Adipocyte (in vitro differentiated cells): ENCODE measurements around the gene SDHD.

Experiments used
- DNase-seq: peaks from one replicate; pipeline ENCODE4 v3.0.0-alpha.2; 2015; ENCODE audit warnings: low read depth
- H3K27me3 ChIP-seq: replicated peaks from 2 replicates; pipeline ENCODE4 v1.7.0; 2013; ENCODE audit warnings: mild to moderate bottlenecking, low read length, moderate library complexity; ENCODE audit not compliant: control insufficient read depth, insufficient read depth
- H3K36me3 ChIP-seq: 2 replicates; pipeline ENCODE4 v1.7.0; 2013; ENCODE audit warnings: low read length, mild to moderate bottlenecking, moderate library complexity; ENCODE audit not compliant: control insufficient read depth, insufficient read depth, severe bottlenecking
- H3K4me1 ChIP-seq: 2 replicates; pipeline ENCODE4 v1.7.0; 2013; ENCODE audit warnings: mild to moderate bottlenecking, low read length, moderate library complexity; ENCODE audit not compliant: control insufficient read depth, insufficient read depth
- H3K4me3 ChIP-seq: 2 replicates; pipeline ENCODE4 v1.7.0; 2013; ENCODE audit warnings: mild to moderate bottlenecking, low read length, moderate library complexity
- H3K9ac ChIP-seq: 2 replicates; pipeline ENCODE4 v1.7.0; 2013; ENCODE audit warnings: mild to moderate bottlenecking, low read length, moderate library complexity
- H3K9me3 ChIP-seq: 2 replicates; pipeline ENCODE4 v1.7.0; 2013; ENCODE audit warnings: mild to moderate bottlenecking, low read length, moderate library complexity; ENCODE audit not compliant: control insufficient read depth

SDHD gene

GRCh38 chr11:112106070-112106469 lies 19.4 kb downstream of the SDHD start:
- H3K9ac ChIP-seq, result no peak overlapping the region
- H3K4me3 ChIP-seq, result no peak overlapping the region
- H3K27me3 ChIP-seq, result no peaks in the 10 kb centered on the region
- peaks cover 9% of the 10 kb centered on the region for H3K4me1 ChIP-seq
- no peaks in the 10 kb centered on the region for H3K9me3 ChIP-seq
- no peaks in the 10 kb centered on the region for H3K36me3 ChIP-seq
- no peak for DNase-seq

DNA sequence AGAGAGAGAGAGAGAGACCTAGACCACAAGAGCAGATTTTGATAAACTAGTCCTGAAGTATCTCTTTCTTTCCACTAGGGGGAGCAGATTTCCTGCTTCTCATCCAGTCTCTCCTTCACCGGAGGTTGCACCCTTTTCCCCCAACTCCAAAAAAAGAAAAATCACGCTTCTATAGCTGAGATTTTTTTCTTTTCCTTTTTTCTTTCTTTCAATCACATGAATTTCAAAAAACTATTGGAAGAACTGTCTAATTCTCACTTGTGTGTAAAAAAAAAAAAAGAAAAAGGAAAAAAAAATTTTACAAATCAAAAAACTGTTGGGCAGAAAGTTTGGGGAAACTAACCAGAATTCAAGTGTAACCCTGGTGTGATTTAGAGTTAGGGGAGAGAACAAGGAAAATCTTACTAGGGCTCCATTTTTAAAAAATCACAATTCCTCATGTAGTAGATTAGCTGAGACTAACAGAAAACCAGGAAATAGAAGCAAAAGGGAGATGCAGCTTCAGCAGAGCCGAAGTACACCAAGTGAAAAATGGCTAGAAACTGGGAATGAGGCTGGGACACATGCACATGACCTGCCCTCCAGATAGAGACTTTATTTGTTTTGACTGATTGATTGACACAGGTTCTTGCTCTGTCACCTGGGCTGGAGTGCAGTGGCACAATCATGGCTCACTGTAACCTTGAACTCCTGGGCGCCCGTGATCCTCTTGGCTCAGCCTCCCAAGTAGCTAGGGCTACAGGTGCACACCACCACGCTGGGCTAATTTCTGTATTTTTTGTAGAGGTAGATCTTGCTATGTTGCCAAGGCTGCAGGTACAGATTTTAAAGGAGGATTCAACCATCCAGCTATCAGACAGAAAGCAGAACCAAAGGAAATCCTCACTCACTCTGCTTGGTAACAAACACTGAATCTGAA lies 27.1 kb downstream of the SDHD start:
- no peak overlapping the region for H3K4me3 ChIP-seq
- peak; percentile 91 for DNase-seq
- no peaks in the 10 kb centered on the region for H3K27me3 ChIP-seq

DNA sequence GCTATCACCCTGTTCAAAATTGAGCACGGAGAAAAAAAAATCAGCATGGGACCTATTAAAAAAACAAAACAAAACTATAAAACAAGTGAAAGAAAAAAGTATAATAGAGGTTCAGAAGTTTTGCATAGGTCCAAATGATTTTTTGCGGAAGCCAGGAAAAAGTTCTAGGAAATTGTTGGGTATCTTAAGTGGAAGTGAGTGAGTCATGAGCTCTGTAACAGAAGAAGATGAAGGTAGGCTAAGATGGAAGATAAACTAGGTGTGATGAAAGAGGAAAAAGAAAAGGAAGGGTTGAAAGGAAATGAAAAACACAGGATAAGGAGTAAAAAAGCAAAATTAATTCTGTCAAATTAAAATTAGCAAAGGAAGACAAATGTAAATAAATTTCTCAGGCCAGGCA lies 27.8 kb downstream of the SDHD start:
- Histone ChIP-seq H3K4me3 (no peak overlapping the region), H3K9ac (no peak overlapping the region), H3K4me1 (no peaks in the 10 kb centered on the region), H3K27me3 (no peaks in the 10 kb centered on the region), H3K36me3 (no peaks in the 10 kb centered on the region), H3K9me3 (no peaks in the 10 kb centered on the region)
- no peak for DNase-seq

More for the DNA sequence above, 27.1 kb downstream of the SDHD start:
- Histone ChIP-seq H3K4me1 (no peaks in the 10 kb centered on the region), H3K9me3 (no peaks in the 10 kb centered on the region), H3K36me3 (no peaks in the 10 kb centered on the region), H3K9ac (no peak overlapping the region)

- Histone ChIP-seq H3K36me3 (no peaks in the 10 kb centered on the region), H3K9me3 (no peaks in the 10 kb centered on the region), H3K9ac (no peak overlapping the region), H3K4me1 (peaks cover 4% of the 10 kb centered on the region), H3K4me3 (no peak overlapping the region), H3K27me3 (no peaks in the 10 kb centered on the region)
- no peak for DNase-seq
These were observed 28.7 kb downstream of the SDHD start for GRCh38 chr11:112115386-112115785.

DNA sequence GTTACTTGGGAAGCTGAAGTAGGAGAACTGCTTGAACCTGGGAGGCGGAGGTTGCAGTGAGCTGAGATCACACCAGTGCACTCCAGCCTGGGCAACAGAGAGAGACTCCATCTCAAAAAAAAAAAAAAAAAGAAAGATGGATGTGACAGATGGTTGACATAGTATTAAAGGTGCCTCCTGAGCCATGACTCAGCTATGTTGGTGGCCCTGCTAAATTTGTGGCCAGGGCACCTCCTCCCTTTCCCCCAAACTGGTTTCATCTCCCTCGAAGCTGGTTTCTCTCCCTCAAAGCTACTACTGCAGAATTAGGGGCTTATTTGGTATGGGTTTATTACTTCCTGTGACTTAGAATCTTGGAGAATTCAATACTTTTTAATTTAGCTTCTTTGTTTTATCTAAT lies 31.5 kb downstream of the SDHD start:
- Histone ChIP-seq H3K9ac (no peak overlapping the region), H3K36me3 (no peaks in the 10 kb centered on the region), H3K9me3 (no peaks in the 10 kb centered on the region), H3K4me1 (peaks cover 5% of the 10 kb centered on the region), H3K27me3 (no peaks in the 10 kb centered on the region), H3K4me3 (no peak overlapping the region)
- DNase-seq, result no peak

DNA sequence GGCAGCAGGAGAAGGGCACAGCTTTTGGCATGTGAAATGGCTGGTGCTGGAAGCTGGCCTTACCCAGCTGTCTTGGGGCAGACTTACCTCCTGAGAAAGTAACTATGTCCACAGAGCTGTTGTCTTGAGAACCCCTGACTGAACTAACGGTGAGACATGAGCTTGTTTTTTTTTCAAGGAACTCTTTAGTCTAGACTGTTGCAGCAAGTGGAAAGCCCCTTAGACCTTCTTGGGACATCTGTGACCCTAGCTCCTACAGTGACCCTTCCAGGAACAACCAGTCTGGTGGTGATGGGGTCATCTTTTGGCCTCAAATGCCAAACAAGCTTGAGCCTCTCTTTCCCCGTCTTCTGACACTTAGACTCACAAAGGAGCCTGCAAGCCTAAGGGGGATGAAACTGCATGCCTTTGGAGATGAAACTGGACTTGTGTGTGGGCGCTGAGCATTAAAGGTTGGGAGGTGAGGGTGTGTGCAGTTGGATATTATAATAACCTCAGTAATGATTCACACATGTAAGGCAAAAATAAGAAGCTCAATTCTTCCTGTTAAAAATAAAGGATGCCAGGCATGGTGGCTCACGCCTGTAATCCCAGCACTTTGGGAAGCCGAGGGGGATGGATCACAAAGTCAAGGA lies 35.4 kb downstream of the SDHD start:
- Histone ChIP-seq H3K4me1 (peaks cover 5% of the 10 kb centered on the region), H3K27me3 (no peaks in the 10 kb centered on the region), H3K4me3 (no peak overlapping the region), H3K9me3 (no peaks in the 10 kb centered on the region), H3K9ac (no peak overlapping the region), H3K36me3 (no peaks in the 10 kb centered on the region)
- no peak for DNase-seq

DNA sequence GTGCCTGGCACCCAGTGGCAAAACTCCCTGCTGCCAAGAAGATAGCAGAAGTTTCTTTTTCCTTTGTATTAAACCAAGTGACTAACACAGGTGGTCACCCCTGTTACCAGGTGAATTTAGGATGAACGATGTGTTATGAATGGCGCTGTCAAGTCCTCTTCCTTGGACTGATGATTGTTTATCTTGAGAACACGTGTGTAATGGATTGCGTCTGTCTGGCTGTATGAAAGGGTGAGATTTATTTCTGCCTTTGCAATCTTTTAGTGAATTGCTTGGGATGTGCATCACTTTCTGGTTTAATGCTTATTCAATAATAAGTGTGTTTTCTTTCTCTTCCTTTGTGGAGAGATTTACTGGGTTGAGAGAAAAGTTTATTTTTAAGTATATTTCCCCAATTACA lies 36.5 kb downstream of the SDHD start:
- H3K9me3 ChIP-seq, result no peaks in the 10 kb centered on the region
- peaks cover 5% of the 10 kb centered on the region for H3K4me1 ChIP-seq
- DNase-seq, result no peak
- H3K9ac ChIP-seq, result no peak overlapping the region
- H3K36me3 ChIP-seq, result no peaks in the 10 kb centered on the region
- H3K4me3 ChIP-seq, result no peak overlapping the region
- no peaks in the 10 kb centered on the region for H3K27me3 ChIP-seq

DNA sequence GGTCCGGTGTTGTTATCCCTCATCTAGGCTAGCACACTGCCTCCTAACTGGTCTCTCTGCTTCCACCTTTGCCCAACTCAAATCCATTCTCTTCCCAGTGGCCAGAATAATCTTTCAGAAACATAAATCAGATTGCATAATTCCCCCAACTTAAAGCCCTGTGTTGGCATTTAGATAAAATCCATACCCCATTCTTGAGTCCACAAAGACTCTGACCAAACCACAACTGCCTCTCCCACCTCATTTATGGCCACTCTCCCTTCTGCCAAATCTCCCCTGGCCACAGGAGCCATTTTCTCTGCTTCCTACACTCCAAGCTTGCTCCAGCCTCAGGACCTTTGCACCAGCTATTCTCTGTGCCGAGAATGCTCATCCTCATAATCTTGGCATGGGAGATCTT lies 40.4 kb downstream of the SDHD start:
- Histone ChIP-seq H3K4me3 (no peak overlapping the region), H3K9ac (no peak overlapping the region), H3K27me3 (no peaks in the 10 kb centered on the region), H3K36me3 (no peaks in the 10 kb centered on the region), H3K9me3 (no peaks in the 10 kb centered on the region), H3K4me1 (peaks cover 5% of the 10 kb centered on the region)
- no peak for DNase-seq

- Histone ChIP-seq H3K4me3 (no peak overlapping the region), H3K4me1 (peaks cover 5% of the 10 kb centered on the region), H3K27me3 (no peaks in the 10 kb centered on the region), H3K9me3 (no peaks in the 10 kb centered on the region), H3K9ac (no peak overlapping the region), H3K36me3 (no peaks in the 10 kb centered on the region)
- DNase-seq, result peak; percentile 64
These were observed 41.9 kb downstream of the SDHD start for GRCh38 chr11:112128483-112129121.

- Histone ChIP-seq H3K27me3 (no peaks in the 10 kb centered on the region), H3K4me1 (peaks cover 5% of the 10 kb centered on the region), H3K36me3 (no peaks in the 10 kb centered on the region), H3K9ac (no peak overlapping the region), H3K9me3 (no peaks in the 10 kb centered on the region), H3K4me3 (no peak overlapping the region)
- DNase-seq, result no peak
These were observed 43.0 kb downstream of the SDHD start for GRCh38 chr11:112129656-112130055.

- peaks cover 5% of the 10 kb centered on the region for H3K4me1 ChIP-seq
- no peak overlapping the region for H3K9ac ChIP-seq
- H3K27me3 ChIP-seq, result no peaks in the 10 kb centered on the region
- no peak for DNase-seq
- no peaks in the 10 kb centered on the region for H3K9me3 ChIP-seq
- no peak overlapping the region for H3K4me3 ChIP-seq
- no peaks in the 10 kb centered on the region for H3K36me3 ChIP-seq
These were observed 46.1 kb downstream of the SDHD start for GRCh38 chr11:112132737-112133136.
